Activated T-cell treated with anti-CD3 and anti-CD28 coated beads for 48 hours (primary cell): ENCODE data around the gene SKA1.
"Not testable (repeated sequence)": the region's sequence is repeated elsewhere in the genome, so short reads cannot be mapped to it uniquely, and the experiment has no call there.

Experiments
- DNase-seq: peaks from one replicate; pipeline ENCODE4 v3.0.0-alpha.2; 2020; ENCODE audit warnings: low read depth

The SKA1 gene

DNA sequence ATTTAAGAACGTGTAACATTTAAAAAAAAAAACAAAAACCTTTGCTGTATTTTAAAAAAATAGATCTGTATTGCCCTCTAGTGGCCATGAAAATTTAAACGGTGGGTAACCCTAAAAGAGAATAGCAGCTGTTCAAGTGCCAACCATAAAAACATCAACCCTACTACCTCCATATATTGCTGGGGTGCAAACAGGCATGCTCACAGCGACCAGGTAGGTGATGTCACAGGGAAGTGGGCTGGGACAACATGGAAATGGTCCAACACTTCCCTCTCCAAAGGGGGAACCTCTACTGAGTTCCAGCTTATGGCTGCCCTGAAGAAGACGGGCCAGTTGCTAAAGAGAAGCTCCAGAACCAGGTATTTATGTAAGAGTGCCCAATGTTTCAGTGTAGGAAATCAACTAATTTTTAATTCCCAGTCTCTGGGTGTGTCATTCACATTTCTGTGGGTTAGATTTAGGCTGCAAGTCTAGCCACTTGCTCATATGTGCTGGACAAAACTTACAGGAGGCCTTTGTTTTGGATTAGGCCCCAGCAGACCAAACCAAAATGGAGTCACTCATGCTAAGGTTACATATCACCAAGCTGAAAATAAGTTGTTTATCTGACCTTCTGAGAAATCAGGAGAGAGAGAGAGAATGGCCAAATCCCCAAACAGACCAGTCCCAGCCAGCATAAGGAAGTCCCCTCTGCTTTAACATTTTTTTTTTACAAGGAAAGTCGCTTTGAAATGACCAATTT lies 54.5 kb downstream of the SKA1 start:
- no peak for DNase-seq

DNA sequence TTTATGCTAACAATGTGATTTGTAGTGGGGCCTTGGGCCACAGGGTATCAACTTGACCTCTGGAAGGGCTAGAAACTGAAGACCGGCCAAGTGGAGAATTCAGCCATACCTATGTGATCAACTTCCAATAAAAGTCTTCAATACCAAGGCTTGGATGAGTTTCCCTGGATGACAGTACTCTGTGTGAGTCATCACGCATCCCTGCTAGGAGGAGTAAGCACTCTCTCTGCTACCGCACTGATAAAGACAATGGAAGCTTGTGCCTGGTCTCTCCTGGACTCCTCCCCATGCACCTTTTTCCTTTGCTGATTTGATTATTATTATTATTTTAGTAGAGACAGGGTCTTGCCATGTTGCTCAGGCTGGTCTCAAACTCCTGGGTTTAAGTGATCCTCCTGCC lies 58.1 kb downstream of the SKA1 start:
- no peak for DNase-seq

DNA sequence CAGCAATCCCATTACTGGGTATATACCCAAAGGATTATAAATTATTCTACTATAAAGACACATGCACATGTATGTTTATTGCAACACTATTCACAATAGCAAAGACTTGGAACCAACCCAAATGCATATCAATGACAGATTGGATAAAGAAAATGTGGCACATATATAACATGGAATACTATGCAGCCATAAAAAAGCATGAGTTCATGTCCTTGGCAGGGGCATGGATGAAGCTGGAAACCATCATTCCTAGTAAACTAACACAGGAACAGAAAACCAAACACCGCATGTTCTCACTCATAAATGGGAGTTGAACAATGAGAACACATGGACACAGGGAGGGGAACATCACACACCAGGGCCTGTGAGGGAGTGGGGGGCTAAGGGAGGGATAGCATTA lies 61.9 kb downstream of the SKA1 start:
- DNase-seq, result not testable (repeated sequence)

DNA sequence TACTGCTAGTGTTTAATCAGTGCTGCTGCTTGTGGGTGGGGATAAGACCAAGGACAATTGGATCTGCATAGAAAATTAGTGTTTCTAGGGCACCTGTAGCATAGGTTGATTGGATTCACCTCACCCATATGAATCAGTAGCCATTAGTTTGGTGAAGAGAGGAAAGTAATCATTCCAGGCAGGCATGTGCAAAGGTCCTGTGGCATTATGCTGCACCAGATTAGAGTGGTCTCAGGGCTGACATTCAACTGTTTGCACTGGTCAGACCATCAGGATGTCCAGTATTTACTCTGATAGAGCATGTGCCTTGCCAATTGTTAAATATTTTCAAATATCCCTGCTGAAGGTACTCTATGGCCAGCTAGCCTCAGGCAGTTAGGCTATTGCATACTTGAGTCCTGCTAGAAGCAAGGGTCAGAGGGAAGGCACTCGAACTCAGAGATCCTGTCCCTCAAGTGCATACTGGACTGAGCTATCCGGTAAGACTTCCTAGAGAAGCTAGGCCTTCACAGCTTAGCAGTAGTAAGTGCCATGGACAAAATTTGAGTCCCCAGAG lies 64.7 kb downstream of the SKA1 start:
- DNase-seq, result no peak

DNA sequence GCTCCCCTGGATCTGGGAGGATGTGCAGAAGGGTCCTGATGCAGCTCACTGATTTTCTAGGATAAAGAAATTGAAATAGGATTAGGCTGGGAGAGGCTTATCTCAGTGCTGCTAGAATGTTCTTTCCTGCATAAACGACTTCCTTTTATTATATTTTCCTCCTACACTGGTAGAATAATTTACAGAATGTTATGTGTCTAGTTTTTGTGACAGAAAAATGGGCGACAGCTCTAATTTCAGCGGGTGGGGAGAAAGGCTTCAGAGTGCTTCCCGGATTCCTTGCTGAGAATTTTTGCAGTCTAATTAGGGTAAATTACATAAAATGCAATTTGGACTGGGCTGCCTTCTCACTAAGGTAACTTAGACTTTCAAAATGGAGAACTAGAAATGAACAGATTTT lies 66.2 kb downstream of the SKA1 start:
- no peak for DNase-seq

DNA sequence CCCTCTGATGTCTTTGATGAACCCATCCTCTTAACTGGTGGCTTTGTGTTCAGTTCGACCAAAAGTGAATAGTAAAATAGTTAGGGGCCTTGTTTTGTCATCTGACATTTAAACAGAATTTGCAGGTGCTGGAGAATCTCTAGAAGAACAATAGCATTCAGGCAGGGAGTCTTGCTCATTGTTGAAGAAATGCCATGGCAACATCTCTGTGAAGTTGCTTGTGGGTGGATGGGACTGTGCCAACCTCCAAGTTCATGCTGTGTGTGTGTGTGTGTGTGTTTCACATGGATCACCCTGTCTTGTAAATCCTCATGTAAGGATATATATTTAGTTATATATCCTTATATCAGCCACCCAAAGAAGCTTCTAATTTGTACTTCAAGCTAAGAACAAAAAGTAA lies 66.7 kb downstream of the SKA1 start:
- no peak for DNase-seq
